ENCODE results near the gene TMEM260. TPM values are rescaled to one million over a fixed set of nuclear protein-coding genes. Genes with fewer than 3 reads are reported as not detected.
"Not testable (repeated sequence)": the region's sequence is repeated elsewhere in the genome, so short reads cannot be mapped to it uniquely, and the experiment has no call there.

Gene TMEM260
- total RNA-seq, 1 donor from 2014 or later = 15.7 TPM

DNA sequence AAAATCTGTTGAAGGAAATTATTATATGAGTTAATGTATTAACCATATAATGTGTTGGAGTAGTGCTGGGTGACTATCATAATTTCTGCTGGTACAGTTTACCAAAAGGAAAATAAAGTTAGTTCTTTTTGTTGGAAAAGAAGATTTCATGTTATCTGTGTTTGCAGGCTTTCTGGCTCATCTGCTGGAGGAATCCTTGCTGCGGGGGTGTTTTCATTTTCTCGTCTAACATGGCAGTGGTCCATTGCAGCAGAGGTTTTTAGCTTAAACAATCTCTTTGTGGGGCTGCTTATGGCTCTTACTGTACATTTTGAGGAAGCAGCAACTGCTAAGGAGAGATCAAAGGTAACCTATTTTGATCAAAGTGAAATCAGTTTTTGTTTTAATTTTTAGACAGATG, 24.1 kb downstream of the TMEM260 start:
- DNase-seq = no peak

GRCh38 chr14:56608689-56609088, 29.1 kb downstream of the TMEM260 start:
- DNase-seq = no peak

- DNase-seq = not testable (repeated sequence)
These were observed 32.1 kb downstream of the TMEM260 start for GRCh38 chr14:56611663-56612062.

DNA sequence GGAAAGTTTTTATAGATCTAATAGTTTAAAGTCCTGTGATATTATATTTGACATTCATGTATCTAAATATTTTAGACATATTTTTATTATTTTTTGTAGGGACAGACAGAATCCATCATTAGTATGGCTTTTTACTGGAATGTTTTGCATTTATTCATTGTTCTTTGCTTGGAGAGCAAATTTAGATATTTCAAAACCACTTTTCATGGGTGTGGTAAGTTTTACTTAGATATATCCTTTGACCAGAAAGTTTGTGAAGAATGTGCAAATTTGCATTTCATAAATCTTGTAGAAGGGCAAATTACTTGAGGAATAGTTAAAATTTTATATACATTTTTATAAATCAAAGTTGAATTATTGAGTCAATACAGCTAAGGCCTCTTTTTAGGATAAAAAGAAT, 37.5 kb downstream of the TMEM260 start:
- DNase-seq = no peak

DNA sequence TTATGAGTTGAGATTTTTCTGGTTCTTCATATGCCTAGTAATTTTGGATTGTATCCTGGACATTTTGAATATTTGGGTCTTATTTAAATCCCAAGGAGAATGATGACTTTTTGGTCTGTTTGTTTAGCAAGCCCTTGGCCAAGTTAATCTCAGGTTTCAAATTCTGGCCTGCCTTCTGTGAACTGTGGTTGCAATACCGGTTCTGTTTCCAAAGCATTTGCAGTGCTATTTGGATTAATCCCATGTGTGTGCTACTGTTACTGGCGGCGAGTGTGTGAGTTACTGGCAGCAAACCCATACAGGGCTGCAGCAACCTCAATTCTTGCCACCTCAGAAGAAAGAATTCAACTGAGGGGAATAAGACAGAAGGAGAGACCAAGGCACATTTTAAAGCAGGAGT, 51.1 kb downstream of the TMEM260 start:
- DNase-seq = no peak

- DNase-seq = no peak
These were observed 52.6 kb downstream of the TMEM260 start for GRCh38 chr14:56632195-56632594.

DNA sequence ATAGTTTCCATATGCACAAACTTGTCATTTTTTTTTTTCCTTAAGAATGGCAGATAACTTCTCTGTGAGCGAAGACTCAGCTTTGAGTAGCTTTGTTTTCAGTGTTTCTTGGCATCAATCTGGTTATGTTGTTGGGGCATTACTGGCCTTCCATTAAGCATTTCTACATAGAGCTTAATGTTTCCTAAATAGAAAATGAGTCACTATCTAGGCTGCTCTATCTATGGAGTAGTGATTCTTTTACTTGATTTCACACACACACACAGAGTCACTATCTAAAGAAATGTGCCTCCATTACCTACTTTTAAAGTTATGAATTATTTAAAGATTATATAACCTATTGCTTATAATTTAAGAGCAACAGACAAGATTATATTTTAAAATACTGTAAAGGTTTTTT, 53.9 kb downstream of the TMEM260 start:
- DNase-seq = no peak

DNA sequence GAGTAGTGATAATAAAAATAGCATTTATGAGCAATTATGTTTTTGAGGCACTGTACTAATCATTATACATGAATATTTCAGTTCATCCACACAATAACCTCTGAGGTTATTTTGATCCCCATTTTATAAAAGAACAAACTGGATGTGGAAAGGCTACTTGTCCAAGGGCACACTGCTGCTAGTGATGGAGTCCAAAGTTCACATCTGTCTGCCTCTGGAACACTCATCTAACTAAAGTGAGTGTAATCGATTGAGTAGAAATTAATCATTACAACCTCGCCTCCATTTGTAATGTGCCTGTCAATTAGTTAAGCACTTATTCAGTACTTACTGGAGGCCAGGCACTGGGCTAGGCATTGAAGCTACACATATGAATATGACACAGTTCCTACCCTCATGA, 55.4 kb downstream of the TMEM260 start:
- no peak for DNase-seq

- no peak for DNase-seq
These were observed 67.9 kb downstream of the TMEM260 start for GRCh38 chr14:56647493-56647892.

DNA sequence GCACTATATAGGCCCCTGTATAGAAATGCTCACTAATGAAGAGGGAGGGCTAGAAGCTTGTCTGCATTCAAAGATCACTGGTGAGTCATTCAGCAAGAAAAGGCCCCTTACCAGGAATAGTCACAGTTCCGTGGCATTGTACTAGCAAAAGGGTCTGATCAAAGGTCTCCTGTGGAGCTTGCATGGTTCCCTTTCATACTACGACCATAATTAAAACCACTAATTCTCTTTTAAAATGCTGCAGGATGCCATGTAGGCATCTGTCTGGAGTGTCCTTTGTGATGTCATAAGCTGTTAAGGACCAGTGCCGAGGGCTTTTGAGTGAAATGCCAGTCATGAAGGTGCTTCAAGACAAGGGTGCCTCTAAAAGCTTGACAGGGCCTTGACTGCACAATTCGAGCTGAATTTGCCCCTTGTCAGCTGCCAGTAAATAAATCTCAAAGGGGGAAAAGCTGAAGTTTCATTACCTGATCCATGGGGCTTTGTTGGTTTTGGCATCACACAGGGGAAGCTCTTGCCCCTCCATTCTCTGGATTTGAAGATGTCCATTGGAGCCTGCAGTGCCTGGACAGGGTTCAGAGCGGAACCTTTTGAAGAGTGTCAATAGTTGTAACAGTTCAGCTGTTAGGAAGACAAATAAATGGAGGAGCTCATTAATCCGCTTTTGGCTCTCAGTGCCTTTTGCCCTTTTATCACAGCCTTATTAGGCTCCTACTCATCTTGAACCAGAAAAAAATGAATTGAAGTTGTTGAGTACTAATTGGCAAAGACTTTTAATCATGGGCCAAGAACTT, 69.1 kb downstream of the TMEM260 start:
- DNase-seq = no peak

DNA sequence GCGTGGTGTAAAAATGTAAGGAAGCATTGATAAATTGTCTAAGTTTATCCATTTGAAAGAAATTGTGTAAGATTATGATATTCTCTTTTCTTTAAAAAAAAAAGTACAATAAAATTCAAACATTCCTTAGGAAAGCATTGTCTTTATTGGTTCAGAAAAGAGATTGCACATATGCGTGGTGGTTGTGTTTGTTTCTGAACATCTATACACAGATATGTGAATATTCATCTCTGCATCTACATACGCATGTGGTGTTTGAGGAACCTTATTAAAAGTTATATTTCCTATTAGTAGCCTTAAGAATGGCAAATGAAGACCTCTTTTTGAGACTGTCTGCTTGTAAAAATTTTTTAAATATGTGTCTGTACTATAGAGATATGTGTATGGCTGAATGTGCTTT, 69.8 kb downstream of the TMEM260 start:
- no peak for DNase-seq

DNA sequence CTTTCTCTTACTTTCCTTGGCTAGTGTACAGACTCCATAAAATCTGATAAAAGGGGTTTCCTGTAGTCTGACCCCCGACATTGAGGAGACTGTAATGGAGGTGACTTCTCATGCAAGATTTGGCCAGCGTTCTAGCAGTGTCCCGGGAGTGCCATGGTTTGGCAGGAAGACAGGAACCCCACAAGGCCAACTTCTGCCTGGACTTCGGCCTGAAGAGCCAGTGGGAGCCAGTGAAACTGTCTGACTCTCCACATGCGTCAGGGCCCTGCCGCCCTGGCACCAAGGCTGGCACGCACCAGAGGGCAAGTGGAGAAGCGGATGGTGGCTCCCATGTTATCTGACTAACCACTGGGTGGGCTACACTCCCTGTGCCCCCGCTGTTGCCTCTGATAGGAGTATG, 70.5 kb downstream of the TMEM260 start:
- DNase-seq = no peak

DNA sequence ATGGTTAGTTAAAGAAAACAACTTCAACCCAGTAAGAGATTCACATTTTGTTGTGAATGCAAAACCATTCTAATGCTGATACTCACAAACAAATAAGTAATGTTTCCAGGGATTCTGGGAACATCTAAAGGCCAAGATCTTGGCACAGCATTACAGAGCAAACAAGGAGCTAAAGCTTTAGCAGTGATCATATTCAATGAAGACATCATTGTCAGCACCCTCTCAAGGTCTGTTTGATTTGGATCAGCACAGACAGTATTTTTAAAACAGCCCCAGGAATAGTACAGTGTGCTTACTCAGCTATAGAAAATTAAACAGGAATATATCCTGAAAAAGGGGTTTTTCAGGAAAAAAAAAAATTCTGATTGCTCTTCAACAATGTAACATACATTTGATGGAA, 71.4 kb downstream of the TMEM260 start:
- peak; percentile 21 for DNase-seq

GRCh38 chr14:56657604-56658003, 78.0 kb downstream of the TMEM260 start:
- DNase-seq = no peak

- peak; percentile 12 for DNase-seq
These were observed 79.8 kb downstream of the TMEM260 start for GRCh38 chr14:56659378-56659777.

- DNase-seq = peak; percentile 73
These were observed 80.5 kb downstream of the TMEM260 start for GRCh38 chr14:56659964-56660551.

GRCh38 chr14:56660677-56661389, 81.2 kb downstream of the TMEM260 start:
- DNase-seq = peak; percentile 4

GRCh38 chr14:56661478-56661877, 81.9 kb downstream of the TMEM260 start:
- DNase-seq = no peak

DNA sequence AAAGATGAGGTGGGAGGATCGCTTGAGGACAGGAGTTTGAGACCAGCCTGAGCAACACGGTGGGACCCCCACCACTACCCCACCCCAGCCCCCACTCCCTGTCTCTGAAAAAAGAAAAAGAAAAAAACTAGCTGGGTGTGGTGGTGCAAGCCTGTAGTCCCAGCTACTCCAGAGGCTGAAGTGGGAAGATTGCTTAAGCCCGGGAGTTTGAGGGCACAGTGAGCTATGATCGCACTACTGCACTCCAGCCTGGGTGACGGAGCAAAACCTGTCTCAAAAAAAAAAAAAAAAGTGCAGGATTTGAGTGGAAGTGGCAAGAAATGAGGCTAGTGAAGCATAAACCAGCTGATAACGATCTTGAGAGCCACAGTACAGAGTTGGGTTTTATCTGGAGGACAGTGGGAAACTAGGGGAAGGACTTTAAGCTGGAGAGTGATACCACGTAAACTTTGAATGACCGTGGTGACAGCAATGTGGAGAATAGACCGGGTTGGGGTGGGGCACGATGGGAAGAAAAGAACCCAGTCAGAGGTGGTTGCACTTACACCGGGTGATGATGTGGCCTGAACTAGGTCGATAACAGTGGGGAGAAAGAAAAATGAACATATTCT, 85.3 kb downstream of the TMEM260 start:
- DNase-seq = no peak

DNA sequence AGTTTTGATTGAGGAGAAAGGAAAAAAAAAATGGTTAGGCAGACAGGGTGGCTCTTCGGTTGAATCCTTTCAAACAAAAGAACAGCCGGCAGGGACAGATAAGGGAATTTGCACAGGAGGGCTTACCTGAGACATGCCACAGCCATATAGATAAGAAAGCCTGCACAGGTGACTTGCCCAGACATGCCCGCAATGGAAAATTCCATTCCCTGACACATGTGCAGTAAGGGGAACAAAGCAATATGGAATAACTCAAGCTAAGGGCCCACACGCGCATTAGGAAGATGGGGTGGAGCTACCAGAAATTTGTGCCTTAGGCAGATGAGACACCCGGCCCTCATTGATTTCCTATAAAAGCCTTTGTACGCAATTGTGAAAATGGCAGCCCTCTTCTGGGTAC, 86.7 kb downstream of the TMEM260 start:
- DNase-seq = no peak

GRCh38 chr14:56666716-56667115, 87.1 kb downstream of the TMEM260 start:
- no peak for DNase-seq

DNA sequence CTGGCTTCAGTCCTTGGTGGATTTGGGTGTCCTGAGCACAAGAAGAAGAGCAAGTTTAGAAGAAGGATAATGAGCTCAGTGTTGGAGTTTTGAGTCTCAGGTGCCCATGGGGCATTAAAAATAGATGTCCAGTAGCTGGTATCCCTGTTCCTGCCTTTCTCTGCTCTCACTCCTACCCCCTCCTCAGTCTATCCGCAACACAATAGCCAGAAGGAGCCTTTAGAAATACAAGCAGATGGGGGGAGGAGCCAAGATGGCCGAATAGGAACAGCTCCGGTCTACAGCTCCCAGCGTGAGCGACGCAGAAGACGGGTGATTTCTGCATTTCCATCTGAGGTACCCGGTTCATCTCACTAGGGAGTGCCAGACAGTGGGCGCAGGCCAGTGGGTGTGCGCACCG, 87.7 kb downstream of the TMEM260 start:
- not testable (repeated sequence) for DNase-seq

DNA sequence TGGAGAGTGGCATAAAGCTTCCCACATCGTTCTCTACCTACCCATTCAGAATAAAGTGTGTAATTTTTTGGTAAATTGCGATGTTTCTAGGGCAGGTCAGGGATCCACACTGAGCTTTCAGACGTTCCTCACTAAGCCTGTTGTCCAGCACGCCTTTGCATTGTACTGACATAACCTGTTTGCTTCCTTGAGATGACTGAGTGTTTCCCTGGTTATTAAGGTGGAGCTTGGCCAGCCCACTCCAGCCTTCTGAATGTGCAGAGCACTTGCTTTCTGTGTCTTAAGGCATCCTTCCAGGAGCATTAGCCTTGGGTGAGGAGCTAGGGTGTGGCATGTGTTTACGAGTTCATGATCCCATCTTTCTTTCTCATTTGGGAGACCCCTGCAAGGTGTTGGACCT, 96.4 kb downstream of the TMEM260 start:
- no peak for DNase-seq
